Endothelial cell of umbilical vein (primary cell): ENCODE results near the gene IGFBP7. TPM values are rescaled to one million over a fixed set of nuclear protein-coding genes. Genes with fewer than 3 reads are reported as not detected.

Experiments
- BruUV-seq: library from RNA; stranded (reverse); fragments of 400-500 nt; replicated peaks from 2 replicates; lab custom pipeline; 2021; lab: Mats Ljungman, UMichigan
- CTCF ChIA-PET: fragments of 300-600, 350-600 bp; sonication (Branson Sonifier 250); formaldehyde crosslinking; loops from one replicate; lab custom pipeline; 2021; ENCODE audit warnings: antibody characterized with exemption, inconsistent platforms; lab: Charles Lee
- POLR2A ChIA-PET: fragments of 300-600, 350-600 bp; sonication (Branson Sonifier 250); formaldehyde crosslinking; loops from one replicate; lab custom pipeline; 2021; ENCODE audit warnings: antibody characterized with exemption, inconsistent platforms; lab: Charles Lee
- DNase-seq: peaks from one replicate; pipeline ENCODE4 v3.0.0-alpha.2; 2011; ENCODE audit warnings: low read depth, low spot score
- FAIRE-seq: peaks from 2 replicates; lab custom pipeline; 2011; peaks lifted over from hg19 to GRCh38; lab: Jason Lieb, UNC
- H2AFZ ChIP-seq: 2 replicates; pipeline ENCODE4 v1.6.0; 2012; ENCODE audit warnings: low read depth, low read length, control low read depth, inconsistent platforms
- H3K27ac ChIP-seq: 2 replicates; pipeline ENCODE4 v1.5.1; 2011; ENCODE audit warnings: low read depth, mild to moderate bottlenecking, control low read depth, low read length, moderate library complexity; ENCODE audit not compliant: insufficient read depth
- H3K27me3 ChIP-seq, 2 experiments: 2 replicates each; pipeline versions ENCODE4 v1.6.0 to v1.6.1; 2011; ENCODE audit warnings: low read length in 2 of 2, mixed read lengths in 1 of 2; ENCODE audit not compliant: control insufficient read depth in 2 of 2, insufficient read depth in 2 of 2
- H3K36me3 ChIP-seq, 2 experiments: 2 replicates in 1 of 2; 3 replicates in 1 of 2; pipeline ENCODE4 v1.5.1; 2011; ENCODE audit warnings: low read length in 2 of 2, mild to moderate bottlenecking in 1 of 2, moderate library complexity in 1 of 2; ENCODE audit not compliant: control insufficient read depth in 2 of 2, insufficient read depth in 2 of 2; ENCODE audit errors: extremely low read depth in 1 of 2
- H3K4me1 ChIP-seq: 3 replicates; pipeline ENCODE4 v1.5.1; 2011; ENCODE audit warnings: mild to moderate bottlenecking, low read length; ENCODE audit not compliant: control insufficient read depth, insufficient read depth; ENCODE audit errors: extremely low read depth
- H3K4me2 ChIP-seq: 2 replicates; pipeline ENCODE4 v1.6.1; 2011; ENCODE audit warnings: low read length, control low read depth, mixed read lengths; ENCODE audit not compliant: insufficient read depth
- H3K4me3 ChIP-seq, 3 experiments: fragments of 200-600 bp in 1 of 3; sonication (generic), shearing (Covaris generic) in 1 of 3; replicated peaks in 1 of 3; 2 replicates each; pipeline ENCODE4 v1.5.1; 2011 to 2016; ENCODE audit warnings: control low read depth in 3 of 3, low read length in 3 of 3, mild to moderate bottlenecking in 2 of 3, inconsistent platforms in 1 of 3, low read depth in 1 of 3, moderate library complexity in 1 of 3; ENCODE audit not compliant: insufficient read depth in 1 of 3
- H3K79me2 ChIP-seq: 2 replicates; pipeline ENCODE4 v1.6.0; 2012; ENCODE audit warnings: low read length, inconsistent platforms; ENCODE audit not compliant: control insufficient read depth, insufficient read depth
- H3K9ac ChIP-seq: replicated peaks from 2 replicates; pipeline ENCODE3; 2011; ENCODE audit warnings: low read length, control low read depth; ENCODE audit not compliant: insufficient read depth; ENCODE audit errors: extremely low read depth
- H3K9me1 ChIP-seq: replicated peaks from 3 replicates; pipeline ENCODE4 v1.6.0; 2011; ENCODE audit warnings: mild to moderate bottlenecking, low read length; ENCODE audit not compliant: control insufficient read depth, insufficient read depth; ENCODE audit errors: extremely low read depth
- H3K9me3 ChIP-seq: replicated peaks from 2 replicates; pipeline ENCODE4 v1.5.1; 2012; ENCODE audit warnings: low read length, inconsistent platforms; ENCODE audit not compliant: control insufficient read depth, insufficient read depth
- H4K20me1 ChIP-seq: replicated peaks from 2 replicates; pipeline ENCODE3; 2011; ENCODE audit warnings: mild to moderate bottlenecking, low read length; ENCODE audit not compliant: control insufficient read depth, insufficient read depth; ENCODE audit errors: extremely low read depth
- CTCF ChIP-seq, 2 donors: IDR thresholded peaks; 1 replicate in 1 of 2; 2 replicates in 1 of 2; pipeline ENCODE4 v1.5.1; 2011; ENCODE audit warnings: low read length in 2 of 2, mild to moderate bottlenecking in 2 of 2, moderate library complexity in 2 of 2, control low read depth in 1 of 2, inconsistent platforms in 1 of 2, low read depth in 1 of 2; ENCODE audit not compliant: insufficient read depth in 1 of 2; ENCODE audit errors: extremely low read depth in 1 of 2
- EZH2 ChIP-seq: IDR thresholded peaks from 2 replicates; pipeline ENCODE4 v1.6.1; 2012; ENCODE audit warnings: borderline replicate concordance, low read depth, mild to moderate bottlenecking, moderate library complexity, low read length, inconsistent platforms; ENCODE audit not compliant: severe bottlenecking
- FOS ChIP-seq: IDR thresholded peaks from 2 replicates; pipeline ENCODE4 v1.6.1; 2011; ENCODE audit warnings: mild to moderate bottlenecking, low read length, moderate library complexity, borderline replicate concordance; ENCODE audit not compliant: insufficient read depth
- GATA2 ChIP-seq: IDR thresholded peaks from 2 replicates; pipeline ENCODE4 v1.7.0; 2011; ENCODE audit warnings: low read depth, mild to moderate bottlenecking, moderate library complexity, mixed read lengths, low read length; ENCODE audit not compliant: insufficient read length, insufficient read depth
- JUN ChIP-seq: IDR thresholded peaks from 2 replicates; pipeline ENCODE4 v1.6.1; 2011; ENCODE audit warnings: borderline replicate concordance, low read depth; ENCODE audit not compliant: insufficient read length, insufficient read depth
- MAX ChIP-seq: IDR thresholded peaks from 2 replicates; pipeline ENCODE4 v1.6.1; 2011; ENCODE audit not compliant: insufficient read depth, insufficient read length
- MYC ChIP-seq: IDR thresholded peaks from one replicate; pipeline ENCODE4 v1.6.1; 2011; ENCODE audit warnings: mild to moderate bottlenecking, low read depth, low read length
- POLR2A ChIP-seq: IDR thresholded peaks from 2 replicates; pipeline ENCODE4 v1.6.1; 2012; ENCODE audit warnings: low read depth, mild to moderate bottlenecking, control low read depth, low read length
- POLR2AphosphoS5 ChIP-seq: IDR thresholded peaks from 2 replicates; pipeline ENCODE4 v1.6.1; 2012; ENCODE audit warnings: low read depth, mild to moderate bottlenecking, control low read depth, low read length, moderate library complexity; ENCODE audit not compliant: insufficient read depth
- dilution Hi-C: fragments of 300-500 bp; cut with MboI; formaldehyde crosslinking; loops from one replicate; pipeline ENCODE4 v1.15.0; 2019; ENCODE audit warnings: low sequenced_read_pairs; ENCODE audit not compliant: extremely low pct_ligation_motif_present
- intact Hi-C: fragments of 100-400 bp; cut with micrococcal nuclease; formaldehyde crosslinking; loops from one replicate; pipeline ENCODE4 v1.10.0; 2022
- polyA plus RNA-seq, 4 experiments: library from polyadenylated mRNA; depleted of rRNA in 3 of 4; stranded (reverse) in 3 of 4; unstranded in 1 of 4; fragments of >200 nt; gene quantifications; 2 replicates each; pipeline versions ENCODE4 v1.2.1 to v1.2.3, GENCODE V29; 2011 to 2012; ENCODE audit warnings: missing spikeins in 1 of 4
- total RNA-seq: library from RNA; stranded (reverse); gene quantifications from 2 replicates; pipeline ENCODE4 v1.2.3, GENCODE V29; 2021

Gene IGFBP7
- total and polyA plus RNA-seq, 2 donors (not counting 3 experiments of a cell fraction or from before 2014, with no cell fraction given) = 526 to 770 TPM

GRCh38 chr4:57039345-57039744 is 70.8 kb downstream of the IGFBP7 start:
- POLR2A ChIA-PET = no interaction called here
- TF ChIP-seq MAX (no peak), CTCF (IDR thresholded peaks at IDR 0.05; ENCODE audit: extremely low read depth in 1 of 2, insufficient read depth in 1 of 2, low read depth in 1 of 2, low read length in 2 of 2) (no peak), GATA2 (no peak), JUN (no peak), EZH2 (no peak), FOS (no peak), POLR2A (no peak), MYC (no peak), POLR2AphosphoS5 (no peak)
- intact Hi-C loops (no loop called here), dilution Hi-C loops (no loop called here)
- Histone ChIP-seq H3K4me1 (peaks cover 21% of the 10 kb centered on the region), H3K9me1 (no peaks in the 10 kb centered on the region), H3K27ac (no peak overlapping the region), H3K4me2 (no peak overlapping the region), H3K9ac (no peak overlapping the region), H3K9me3 (no peaks in the 10 kb centered on the region), H3K36me3 (peaks cover 8 to 32% of the 10 kb centered on the region in 2 experiments), H3K27me3 (no peaks in the 10 kb centered on the region), H2AFZ (no peak overlapping the region), H3K4me3 (no peak overlapping the region), H3K79me2 (peaks cover 9% of the 10 kb centered on the region), H4K20me1 (no peaks in the 10 kb centered on the region)
- DNase-seq = no peak
- no TSS peak for BruUV-seq
- CTCF ChIA-PET = interaction anchor here (0.7 to 4.5 kb wide), 3 partner anchors 71 to 126 kb away, joined by 3 to 67 read pairs (median 4); partner anchors contain the start of gene IGFBP7
- no peak for FAIRE-seq
